Measurements from ENCODE around the gene IGFBP1.

- TF ChIP-seq CTCF (IDR thresholded peaks at IDR 0.05) = no peak
- no peak for TF ChIP-seq ZFX (IDR thresholded peaks at IDR 0.05; ENCODE audit: borderline replicate concordance)
Observed at GRCh38 chr7:45876519-45876918, 11.8 kb upstream of the IGFBP1 start.
